Measurements from ENCODE around the gene CD300LB.
"Not testable (repeated sequence)": the region's sequence is repeated elsewhere in the genome, so short reads cannot be mapped to it uniquely, and the experiment has no call there.

The CD300LB gene

GRCh38 chr17:74524653-74525464, 6.4 kb downstream of the CD300LB start:
- DNase-seq (ENCODE audit: low read depth): no peak

GRCh38 chr17:74523308-74523707, 8.0 kb downstream of the CD300LB start:
- no peak for DNase-seq (ENCODE audit: low read depth)

GRCh38 chr17:74522381-74523105, 8.7 kb downstream of the CD300LB start:
- no peak for DNase-seq (ENCODE audit: low read depth)

- DNase-seq (ENCODE audit: low read depth): no peak
Observed at GRCh38 chr17:74521701-74522201, 9.5 kb downstream of the CD300LB start.

DNA sequence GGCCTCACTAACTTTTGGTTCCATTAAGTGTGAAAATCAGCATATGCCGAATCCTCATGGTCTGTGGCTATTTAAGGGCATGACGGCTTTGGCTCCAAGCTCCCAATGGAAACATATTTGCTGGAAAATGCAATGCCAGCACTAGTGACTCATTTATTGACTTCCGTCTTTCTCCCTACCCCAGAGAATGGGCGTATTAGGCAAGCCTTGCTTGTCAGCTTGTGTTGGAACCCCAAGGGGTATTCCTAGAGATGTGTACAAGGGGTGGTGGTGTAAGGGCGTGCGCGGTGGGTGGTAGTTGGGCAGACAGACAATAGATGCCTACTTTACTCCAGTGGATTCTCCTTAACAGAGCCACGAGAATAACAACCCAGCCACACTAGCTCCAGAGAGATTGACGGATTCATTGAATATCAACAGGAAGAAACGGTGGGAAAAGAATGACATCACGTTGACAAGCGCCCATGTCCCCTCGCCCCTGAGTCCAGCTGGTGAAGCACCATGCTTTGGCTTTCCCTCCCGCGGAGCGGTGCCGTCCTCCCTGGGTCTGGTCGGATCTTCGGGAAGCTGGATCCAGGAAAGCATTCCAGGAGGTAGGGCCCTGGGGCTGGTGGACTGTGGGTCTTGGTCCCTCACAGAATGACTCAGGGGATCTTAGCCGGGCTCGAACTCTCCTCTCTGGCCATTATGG, 10.3 kb downstream of the CD300LB start:
- no peak for DNase-seq (ENCODE audit: low read depth)

- DNase-seq (ENCODE audit: low read depth): no peak
Observed at GRCh38 chr17:74520016-74520434, 11.2 kb downstream of the CD300LB start.

- DNase-seq (ENCODE audit: low read depth): not testable (repeated sequence)
Observed at GRCh38 chr17:74518413-74518981, 12.8 kb downstream of the CD300LB start.

DNA sequence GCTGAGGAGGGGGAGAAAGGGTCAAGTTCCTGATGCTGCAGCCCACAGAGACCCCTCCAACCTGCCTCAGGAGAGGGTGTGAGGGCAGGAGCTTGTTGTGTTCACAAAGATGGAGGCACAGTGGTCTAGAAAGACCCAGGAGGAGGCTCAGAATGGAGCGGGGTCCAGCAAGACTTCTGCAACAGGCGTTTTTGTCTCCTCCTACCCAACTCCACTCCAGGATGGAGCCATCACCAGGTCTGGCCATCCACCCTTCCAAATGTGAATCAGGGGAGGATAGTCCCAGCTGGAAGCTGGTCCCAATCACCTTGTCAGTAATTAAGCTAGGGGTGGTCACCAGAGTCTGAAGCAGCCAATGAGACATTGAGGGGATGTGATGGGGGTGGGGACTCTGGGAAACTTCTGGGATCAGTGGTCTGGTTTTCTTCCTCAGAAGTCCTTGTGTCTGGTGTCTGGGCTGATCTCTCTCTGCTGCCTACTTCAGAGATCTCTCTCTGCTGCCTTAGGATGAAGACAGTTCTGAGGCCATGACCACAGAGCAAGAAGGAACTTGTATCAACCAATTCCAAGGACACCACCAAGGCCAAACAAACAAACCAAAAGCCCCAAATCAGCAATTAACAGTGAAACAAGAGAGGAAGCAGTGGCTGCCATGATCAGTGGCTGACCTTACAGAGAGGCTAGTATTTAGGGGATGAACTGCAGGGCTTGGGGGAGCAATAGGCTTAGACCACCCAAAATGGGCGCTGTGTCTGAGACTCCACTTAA, 14.5 kb downstream of the CD300LB start:
- DNase-seq (ENCODE audit: low read depth): no peak

GRCh38 chr17:74515941-74516340, 15.3 kb downstream of the CD300LB start:
- DNase-seq (ENCODE audit: low read depth): no peak

GRCh38 chr17:74514632-74515334, 16.5 kb downstream of the CD300LB start:
- DNase-seq (ENCODE audit: low read depth): no peak

GRCh38 chr17:74513987-74514631, 17.2 kb downstream of the CD300LB start:
- no peak for DNase-seq (ENCODE audit: low read depth)

- no peak for DNase-seq (ENCODE audit: low read depth)
Observed at GRCh38 chr17:74512624-74513091, 18.6 kb downstream of the CD300LB start.

DNA sequence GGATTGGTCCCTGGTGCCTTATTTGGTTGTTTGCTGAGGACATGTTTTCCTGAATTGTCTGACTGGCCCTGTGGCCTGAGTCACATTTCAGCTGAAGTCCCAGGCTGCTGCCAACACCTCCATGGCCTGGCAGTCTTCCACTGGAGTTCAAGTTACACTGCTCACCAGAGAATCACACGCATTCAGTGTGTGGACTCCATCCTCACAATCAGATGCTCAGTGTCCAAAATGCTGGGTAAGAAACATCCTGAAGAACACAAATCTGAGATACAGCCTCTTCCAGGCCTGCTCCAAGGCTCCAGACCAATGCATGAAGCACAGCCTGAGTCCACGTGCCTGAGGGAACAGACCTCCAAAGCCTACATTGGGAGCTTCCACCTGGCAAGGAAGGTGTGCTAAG, 19.2 kb downstream of the CD300LB start:
- DNase-seq (ENCODE audit: low read depth): no peak

DNA sequence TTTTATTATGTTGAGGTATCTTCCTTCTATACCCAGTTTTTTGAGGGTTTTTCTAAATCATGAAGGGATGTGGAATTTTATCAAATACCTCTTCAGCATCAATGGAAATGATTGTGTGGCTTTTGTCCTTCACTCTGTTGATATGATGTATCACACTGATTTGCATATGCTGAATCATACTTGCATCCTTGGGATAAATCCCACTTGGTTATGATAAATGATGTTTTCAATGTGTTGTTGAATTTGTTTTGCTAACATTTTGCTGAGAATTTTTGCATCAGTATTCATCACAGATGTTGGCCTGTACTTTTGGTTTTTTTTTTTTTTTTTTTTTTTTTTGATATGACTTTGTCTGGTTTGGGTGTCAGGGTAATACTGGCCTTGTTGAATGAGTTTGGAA, 23.1 kb downstream of the CD300LB start:
- no peak for DNase-seq (ENCODE audit: low read depth)

- DNase-seq (ENCODE audit: low read depth): not testable (repeated sequence)
Observed at GRCh38 chr17:74503949-74504348, 27.3 kb downstream of the CD300LB start.

- no peak for DNase-seq (ENCODE audit: low read depth)
Observed at GRCh38 chr17:74502861-74503260, 28.4 kb downstream of the CD300LB start.

- no peak for DNase-seq (ENCODE audit: low read depth)
Observed at GRCh38 chr17:74499992-74500391, 31.3 kb downstream of the CD300LB start.

- DNase-seq (ENCODE audit: low read depth): no peak
Observed at GRCh38 chr17:74497471-74497870, 33.8 kb downstream of the CD300LB start.

DNA sequence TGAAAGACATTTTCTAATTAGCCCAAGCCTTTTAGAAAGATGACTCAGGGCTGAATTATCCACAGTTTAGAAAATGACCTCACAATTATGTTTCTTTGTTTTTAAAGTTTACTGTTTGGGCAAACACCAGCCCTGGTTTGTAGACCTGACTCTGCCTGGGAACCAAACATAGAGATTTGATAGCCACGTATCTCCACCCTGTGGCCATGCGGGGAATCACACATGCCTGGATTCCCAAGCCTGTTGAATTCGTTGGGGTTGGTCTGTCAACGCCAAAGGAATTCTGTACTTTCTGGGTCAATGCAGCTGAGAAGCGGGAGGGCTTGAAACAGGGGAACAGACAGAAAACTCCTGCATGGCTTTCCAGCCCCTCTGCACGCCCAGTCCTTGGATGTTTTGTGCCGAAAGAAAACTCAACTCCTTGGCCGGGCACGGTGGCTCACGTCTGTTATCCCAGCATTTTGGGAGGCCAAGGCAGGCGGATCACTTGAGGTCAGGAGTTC, 37.9 kb downstream of the CD300LB start:
- peak; percentile 40 for DNase-seq (ENCODE audit: low read depth)

DNA sequence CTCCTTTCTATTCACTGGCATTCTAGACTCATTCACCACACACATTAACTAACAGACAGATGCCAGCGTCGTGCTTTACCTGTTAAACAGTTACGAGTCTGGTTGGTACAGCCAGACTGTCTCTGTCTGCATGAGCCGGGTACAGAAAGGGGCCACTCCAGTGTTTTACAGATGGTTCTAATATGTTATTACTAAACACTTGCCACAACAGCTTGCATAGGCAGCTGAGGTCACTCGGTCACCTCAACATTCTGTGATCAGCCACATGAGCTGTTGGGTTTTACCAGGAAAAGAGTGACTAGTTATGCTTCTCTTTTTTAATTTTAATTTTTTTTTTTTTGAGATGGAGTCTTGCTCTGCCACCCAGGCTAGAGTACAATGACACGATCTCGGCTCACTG, 39.6 kb downstream of the CD300LB start:
- no peak for DNase-seq (ENCODE audit: low read depth)

Data from activated T-helper 9 cell treated with anti-CD3 and anti-CD28 coated beads, Interleukin-2, amount 50 U/mL, for 16 hours (primary cell).